ENCODE data around the gene STAT6.

GRCh38 chr12:57159311-57159710 lies 48.1 kb upstream of the STAT6 start:
- TF ChIP-seq FOS (IDR thresholded peaks at IDR 0.05; ENCODE audit: borderline replicate concordance, insufficient read depth, low read length) (no peak), POLR2A (IDR thresholded peaks at IDR 0.05; ENCODE audit: low read depth, low read length) (no peak), GATA2 (IDR thresholded peaks at IDR 0.05; ENCODE audit: insufficient read depth, insufficient read length, low read depth, low read length) (no peak), MAX (IDR thresholded peaks at IDR 0.05; ENCODE audit: insufficient read depth, insufficient read length) (no peak), POLR2AphosphoS5 (IDR thresholded peaks at IDR 0.05; ENCODE audit: insufficient read depth, low read depth, low read length) (no peak), EZH2 (IDR thresholded peaks at IDR 0.05; ENCODE audit: borderline replicate concordance, low read depth, low read length, severe bottlenecking) (no peak)
- TF ChIP-seq, protein P1, sequence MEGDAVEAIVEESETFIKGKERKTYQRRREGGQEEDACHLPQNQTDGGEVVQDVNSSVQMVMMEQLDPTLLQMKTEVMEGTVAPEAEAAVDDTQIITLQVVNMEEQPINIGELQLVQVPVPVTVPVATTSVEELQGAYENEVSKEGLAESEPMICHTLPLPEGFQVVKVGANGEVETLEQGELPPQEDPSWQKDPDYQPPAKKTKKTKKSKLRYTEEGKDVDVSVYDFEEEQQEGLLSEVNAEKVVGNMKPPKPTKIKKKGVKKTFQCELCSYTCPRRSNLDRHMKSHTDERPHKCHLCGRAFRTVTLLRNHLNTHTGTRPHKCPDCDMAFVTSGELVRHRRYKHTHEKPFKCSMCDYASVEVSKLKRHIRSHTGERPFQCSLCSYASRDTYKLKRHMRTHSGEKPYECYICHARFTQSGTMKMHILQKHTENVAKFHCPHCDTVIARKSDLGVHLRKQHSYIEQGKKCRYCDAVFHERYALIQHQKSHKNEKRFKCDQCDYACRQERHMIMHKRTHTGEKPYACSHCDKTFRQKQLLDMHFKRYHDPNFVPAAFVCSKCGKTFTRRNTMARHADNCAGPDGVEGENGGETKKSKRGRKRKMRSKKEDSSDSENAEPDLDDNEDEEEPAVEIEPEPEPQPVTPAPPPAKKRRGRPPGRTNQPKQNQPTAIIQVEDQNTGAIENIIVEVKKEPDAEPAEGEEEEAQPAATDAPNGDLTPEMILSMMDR (IDR thresholded peaks at IDR 0.05; ENCODE audit: extremely low read depth in 1 of 2, insufficient read depth in 1 of 2, low read depth in 1 of 2, low read length in 2 of 2): no peak

Data from endothelial cell of umbilical vein (primary cell).